GM12873 (cell line): Measurements from ENCODE around the gene CD79A.

Experiments used
- TF ChIP-seq, protein P1 (sequence below): IDR thresholded peaks from 2 replicates; pipeline ENCODE4 v1.5.1; 2012; ENCODE audit warnings: low read depth, mild to moderate bottlenecking, moderate library complexity, low read length, control low read depth; ENCODE audit not compliant: insufficient read depth; ENCODE audit errors: missing control alignments

CD79A gene

GRCh38 chr19:41909706-41910105 lies 32.6 kb downstream of the CD79A start:
- TF ChIP-seq, protein P1, sequence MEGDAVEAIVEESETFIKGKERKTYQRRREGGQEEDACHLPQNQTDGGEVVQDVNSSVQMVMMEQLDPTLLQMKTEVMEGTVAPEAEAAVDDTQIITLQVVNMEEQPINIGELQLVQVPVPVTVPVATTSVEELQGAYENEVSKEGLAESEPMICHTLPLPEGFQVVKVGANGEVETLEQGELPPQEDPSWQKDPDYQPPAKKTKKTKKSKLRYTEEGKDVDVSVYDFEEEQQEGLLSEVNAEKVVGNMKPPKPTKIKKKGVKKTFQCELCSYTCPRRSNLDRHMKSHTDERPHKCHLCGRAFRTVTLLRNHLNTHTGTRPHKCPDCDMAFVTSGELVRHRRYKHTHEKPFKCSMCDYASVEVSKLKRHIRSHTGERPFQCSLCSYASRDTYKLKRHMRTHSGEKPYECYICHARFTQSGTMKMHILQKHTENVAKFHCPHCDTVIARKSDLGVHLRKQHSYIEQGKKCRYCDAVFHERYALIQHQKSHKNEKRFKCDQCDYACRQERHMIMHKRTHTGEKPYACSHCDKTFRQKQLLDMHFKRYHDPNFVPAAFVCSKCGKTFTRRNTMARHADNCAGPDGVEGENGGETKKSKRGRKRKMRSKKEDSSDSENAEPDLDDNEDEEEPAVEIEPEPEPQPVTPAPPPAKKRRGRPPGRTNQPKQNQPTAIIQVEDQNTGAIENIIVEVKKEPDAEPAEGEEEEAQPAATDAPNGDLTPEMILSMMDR: no peak

GRCh38 chr19:41910240-41910991 lies 33.3 kb downstream of the CD79A start:
- TF ChIP-seq, protein P1: no peak

DNA sequence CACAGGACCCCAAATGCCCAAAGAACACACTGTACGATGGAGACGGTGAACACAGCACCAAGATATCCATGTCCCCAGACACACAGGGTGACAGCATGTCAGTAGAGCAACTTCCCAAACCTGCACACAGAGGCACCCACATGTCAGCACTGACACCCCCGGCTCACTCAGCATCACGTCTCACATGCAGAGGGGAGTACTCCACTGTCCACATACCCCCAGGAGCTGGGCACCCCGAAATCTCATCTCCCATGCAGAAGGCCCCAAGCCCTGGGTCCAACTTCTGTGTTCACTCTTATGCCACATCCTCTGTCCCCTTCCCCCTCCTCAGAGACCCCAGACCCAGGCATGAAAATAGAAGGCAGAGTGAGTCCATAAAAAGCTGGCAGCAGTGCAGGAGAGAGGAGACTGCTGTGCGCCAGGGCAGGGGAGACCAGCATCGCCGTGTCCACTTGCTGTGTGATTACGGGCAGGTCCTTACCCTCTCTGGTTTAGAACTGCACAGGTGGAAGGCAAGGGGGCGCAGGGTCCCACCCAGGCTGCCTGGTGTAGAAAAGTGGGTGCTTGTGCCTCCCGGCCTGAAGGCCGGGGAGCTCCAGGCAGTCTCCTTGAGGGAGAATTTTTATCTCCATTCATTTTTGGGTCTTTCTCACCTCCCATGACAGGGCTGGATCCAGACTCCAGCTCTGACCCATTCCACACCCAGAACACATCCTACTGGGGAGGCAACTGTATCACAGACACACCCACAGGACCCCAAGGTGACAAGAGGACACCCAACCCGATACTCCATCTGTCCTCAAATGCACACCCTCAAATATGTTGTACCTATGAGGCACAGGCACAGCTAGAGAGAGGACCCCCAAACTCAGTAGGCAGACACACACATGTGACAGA lies 34.2 kb downstream of the CD79A start:
- TF ChIP-seq, protein P1: no peak

GRCh38 chr19:41911889-41912731 lies 35.0 kb downstream of the CD79A start:
- TF ChIP-seq, protein P1: no peak

- TF ChIP-seq, protein P1: no peak
Measured at GRCh38 chr19:41912899-41913537, 35.9 kb downstream of the CD79A start.

GRCh38 chr19:41913538-41914423 lies 36.7 kb downstream of the CD79A start:
- TF ChIP-seq, protein P1: no peak
